H9 (cell line): ENCODE data around the gene ATP8B4. TPM values are rescaled to one million over a fixed set of nuclear protein-coding genes. Genes with fewer than 3 reads are reported as not detected.

Source experiments
- DNase-seq: peaks from one replicate; pipeline ENCODE4 v3.0.0-alpha.2; 2017
- H2AFZ ChIP-seq: one replicate; pipeline ENCODE4 v1.6.1; 2013; ENCODE audit warnings: mild to moderate bottlenecking, low read length, control low read depth, moderate library complexity
- H2AK5ac ChIP-seq: 2 replicates; pipeline ENCODE4 v1.6.1; 2013; ENCODE audit warnings: low read length, control low read depth, mixed read lengths; ENCODE audit not compliant: insufficient read length
- H2BK120ac ChIP-seq: one replicate; pipeline ENCODE4 v1.6.1; 2013; ENCODE audit warnings: low read depth, mild to moderate bottlenecking, low read length, control low read depth, inconsistent platforms; ENCODE audit not compliant: poor library complexity, severe bottlenecking
- H2BK12ac ChIP-seq: 2 replicates; pipeline ENCODE4 v1.6.1; 2013; ENCODE audit warnings: low read length, control low read depth, mixed read lengths, low read depth; ENCODE audit not compliant: insufficient read length
- H2BK15ac ChIP-seq: 2 replicates; pipeline ENCODE4 v1.6.1; 2013; ENCODE audit warnings: low read depth, low read length, control low read depth
- H2BK20ac ChIP-seq: one replicate; pipeline ENCODE4 v1.6.1; 2013; ENCODE audit warnings: low read depth, mild to moderate bottlenecking, low read length, control low read depth, inconsistent platforms; ENCODE audit not compliant: poor library complexity, severe bottlenecking
- H2BK5ac ChIP-seq: 2 replicates; pipeline ENCODE4 v1.6.1; 2013; ENCODE audit warnings: low read length, control low read depth, mixed read lengths; ENCODE audit not compliant: insufficient read length
- H3K14ac ChIP-seq: 2 replicates; pipeline ENCODE4 v1.6.1; 2013; ENCODE audit warnings: low read length, control low read depth; ENCODE audit not compliant: insufficient read depth
- H3K18ac ChIP-seq: 2 replicates; pipeline ENCODE4 v1.6.1; 2013; ENCODE audit warnings: low read depth, mild to moderate bottlenecking, mixed read lengths, low read length, control low read depth; ENCODE audit not compliant: insufficient read length
- H3K23ac ChIP-seq: 2 replicates; pipeline ENCODE4 v1.6.1; 2013; ENCODE audit warnings: low read length, control low read depth, mixed read lengths, low read depth; ENCODE audit not compliant: insufficient read length
- H3K23me2 ChIP-seq: 2 replicates; pipeline ENCODE4 v1.6.1; 2013; ENCODE audit warnings: low read depth, mild to moderate bottlenecking, mixed read lengths, low read length, control low read depth; ENCODE audit not compliant: insufficient read length, poor library complexity, severe bottlenecking
- H3K27ac ChIP-seq: 2 replicates; pipeline ENCODE4 v1.5.1; 2013; ENCODE audit warnings: low read length, control low read depth, mixed read lengths, low read depth; ENCODE audit not compliant: insufficient read length
- H3K27me3 ChIP-seq: 2 replicates; pipeline ENCODE4 v1.6.1; 2013; ENCODE audit warnings: low read length, control low read depth, inconsistent platforms; ENCODE audit not compliant: insufficient read depth
- H3K4ac ChIP-seq: 2 replicates; pipeline ENCODE4 v1.6.1; 2013; ENCODE audit warnings: low read depth, mild to moderate bottlenecking, control low read depth, inconsistent platforms, low read length, moderate library complexity
- H3K4me1 ChIP-seq: 2 replicates; pipeline ENCODE4 v1.6.1; 2013; ENCODE audit warnings: low read length, control low read depth, inconsistent platforms; ENCODE audit not compliant: insufficient read depth
- H3K4me2 ChIP-seq: 2 replicates; pipeline ENCODE4 v1.6.1; 2013; ENCODE audit warnings: low read length, control low read depth, mixed read lengths; ENCODE audit not compliant: insufficient read length, insufficient read depth
- H3K56ac ChIP-seq: 2 replicates; pipeline ENCODE4 v1.6.1; 2013; ENCODE audit warnings: low read depth, mild to moderate bottlenecking, mixed read lengths, low read length, control low read depth; ENCODE audit not compliant: insufficient read length
- H3K79me1 ChIP-seq: 2 replicates; pipeline ENCODE4 v1.6.1; 2013; ENCODE audit warnings: low read depth, mild to moderate bottlenecking, moderate library complexity, low read length, control low read depth, inconsistent platforms; ENCODE audit not compliant: insufficient read depth, poor library complexity, severe bottlenecking
- H3K79me2 ChIP-seq: 2 replicates; pipeline ENCODE4 v1.6.1; 2013; ENCODE audit warnings: low read length, control low read depth, inconsistent platforms; ENCODE audit not compliant: insufficient read depth
- H3K9ac ChIP-seq: 2 replicates; pipeline ENCODE4 v1.6.1; 2013; ENCODE audit warnings: low read length, control low read depth, mixed read lengths; ENCODE audit not compliant: insufficient read length; ENCODE audit errors: extremely low read depth
- H3K9me3 ChIP-seq: one replicate; pipeline ENCODE4 v1.6.1; 2013; ENCODE audit warnings: low read depth, low read length, inconsistent platforms; ENCODE audit not compliant: control insufficient read depth
- H3T11ph ChIP-seq: one replicate; pipeline ENCODE4 v1.6.1; 2013; ENCODE audit warnings: mild to moderate bottlenecking, low read length, control low read depth, inconsistent platforms
- H4K20me1 ChIP-seq: one replicate; pipeline ENCODE4 v1.6.1; 2013; ENCODE audit not compliant: control insufficient read depth, insufficient read length, insufficient read depth
- H4K5ac ChIP-seq: 2 replicates; pipeline ENCODE4 v1.6.1; 2013; ENCODE audit warnings: low read depth, mild to moderate bottlenecking, mixed read lengths, low read length, control low read depth; ENCODE audit not compliant: insufficient read length
- H4K8ac ChIP-seq: replicated peaks from 2 replicates; pipeline ENCODE4 v1.6.1; 2013; ENCODE audit warnings: low read length, control low read depth, mixed read lengths, low read depth; ENCODE audit not compliant: insufficient read length
- H4K91ac ChIP-seq: 2 replicates; pipeline ENCODE4 v1.6.1; 2013; ENCODE audit warnings: low read depth, mild to moderate bottlenecking, moderate library complexity, mixed read lengths, low read length, control low read depth; ENCODE audit not compliant: insufficient read length
- H3K27ac Mint-ChIP-seq, 3 experiments: 2 replicates in 2 of 3; 3 replicates in 1 of 3; pipeline ENCODE4 v1.8.0; 2020 to 2021; ENCODE audit warnings: mixed read lengths in 3 of 3, mild to moderate bottlenecking in 1 of 3, moderate library complexity in 1 of 3
- H3K27me3 Mint-ChIP-seq: 2 replicates; pipeline ENCODE4 v1.8.0; 2021; ENCODE audit warnings: low read depth, mild to moderate bottlenecking, moderate library complexity, mixed read lengths
- H3K36me3 Mint-ChIP-seq, 3 experiments: 2 replicates in 2 of 3; 3 replicates in 1 of 3; pipeline ENCODE4 v1.8.0; 2020 to 2021; ENCODE audit warnings: low read depth in 3 of 3, mixed read lengths in 3 of 3; ENCODE audit not compliant: insufficient read depth in 1 of 3
- H3K4me1 Mint-ChIP-seq, 2 experiments: 2 replicates each; pipeline ENCODE4 v1.8.0; 2020; ENCODE audit warnings: mixed read lengths in 2 of 2
- H3K4me3 Mint-ChIP-seq, 2 experiments: 2 replicates in 1 of 2; 3 replicates in 1 of 2; pipeline ENCODE4 v1.8.0; 2020 to 2021; ENCODE audit warnings: mild to moderate bottlenecking in 2 of 2, mixed read lengths in 2 of 2, moderate library complexity in 1 of 2
- H3K9me3 Mint-ChIP-seq, 2 experiments: 2 replicates in 1 of 2; 3 replicates in 1 of 2; pipeline ENCODE4 v1.8.0; 2020; ENCODE audit warnings: mild to moderate bottlenecking in 2 of 2, mixed read lengths in 2 of 2, moderate library complexity in 1 of 2
- WGBS: extraction: QIAGEN DNeasy Blood & Tissue Kit; methylation state at CpG from one replicate; pipeline ENCODE4 v1.1.7; 2013; ENCODE audit warnings: missing lambda C conversion rate, low lambda C conversion rate, mixed read lengths; ENCODE audit not compliant: insufficient read length; ENCODE audit errors: extremely low coverage; 5-methylcytosine and 5-hydroxymethylcytosine counted together
- total RNA-seq: library from RNA; stranded (reverse); gene quantifications from 2 replicates; pipeline ENCODE4 v1.2.1, GENCODE V29; 2021
- TF ChIP-seq, protein P1 (sequence below): fragments of 200-600 bp; sonication (generic); conservative IDR thresholded peaks from 3 replicates; pipeline ENCODE4 v1.8.0; 2021; ENCODE audit warnings: antibody characterized with exemption, mild to moderate bottlenecking

The ATP8B4 gene
- total RNA-seq, 1 experiment from 2014 or later: 0.52 TPM

DNA sequence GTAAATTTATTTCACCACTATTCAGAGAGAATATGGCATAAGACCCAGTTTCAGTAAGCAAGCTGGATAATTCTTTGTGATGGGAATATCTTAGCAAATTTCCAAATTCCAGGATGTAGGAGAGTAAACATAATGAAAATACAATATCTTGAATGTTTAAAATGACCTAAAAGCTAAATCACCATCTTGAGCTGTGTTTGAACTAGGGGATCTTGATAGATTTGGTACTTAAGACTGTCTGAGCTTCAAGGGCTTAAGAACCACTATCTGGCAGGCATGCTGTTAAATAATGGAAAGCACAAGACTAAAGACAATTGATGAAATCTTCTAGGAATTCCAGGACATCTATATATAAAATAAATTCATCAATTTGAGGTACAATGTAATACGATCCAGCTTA, 217.7 kb downstream of the ATP8B4 start:
- peaks cover 21 to 23% of the 10 kb centered on the region in 2 experiments for H3K4me1 Mint-ChIP-seq

More for the DNA sequence above, 217.7 kb downstream of the ATP8B4 start:
- no peak overlapping the region for H3K9ac ChIP-seq
- H2BK120ac ChIP-seq: no peak overlapping the region
- no peak overlapping the region for H3K4me2 ChIP-seq
- no peaks in the 10 kb centered on the region for H3K27me3 ChIP-seq
- H4K5ac ChIP-seq: no peak overlapping the region
- H3K18ac ChIP-seq: no peak overlapping the region
- no peak overlapping the region for H2AFZ ChIP-seq
- Mint-ChIP-seq H3K4me3 (no peak overlapping the region), H3K27ac (no peak overlapping the region), H3K36me3 (no peaks in the 10 kb centered on the region), H3K9me3 (no peaks in the 10 kb centered on the region), H3K27me3 (no peaks in the 10 kb centered on the region)
- H3K9me3 ChIP-seq: no peaks in the 10 kb centered on the region
- H3K4ac ChIP-seq: no peak overlapping the region
- DNase-seq: no peak
- no peak overlapping the region for H3K14ac ChIP-seq
- H3K4me1 ChIP-seq: no peaks in the 10 kb centered on the region
- H3K23ac ChIP-seq: no peak overlapping the region
- no peak overlapping the region for H3K27ac ChIP-seq
- H3K79me2 ChIP-seq: no peaks in the 10 kb centered on the region
- H2BK15ac ChIP-seq: no peak overlapping the region
- no peak overlapping the region for H2BK12ac ChIP-seq
- H3T11ph ChIP-seq: no peak overlapping the region
- H3K79me1 ChIP-seq: no peaks in the 10 kb centered on the region
- no peak overlapping the region for H4K8ac ChIP-seq
- no peaks in the 10 kb centered on the region for H4K20me1 ChIP-seq
- no peak overlapping the region for H4K91ac ChIP-seq
- TF ChIP-seq, protein P1, sequence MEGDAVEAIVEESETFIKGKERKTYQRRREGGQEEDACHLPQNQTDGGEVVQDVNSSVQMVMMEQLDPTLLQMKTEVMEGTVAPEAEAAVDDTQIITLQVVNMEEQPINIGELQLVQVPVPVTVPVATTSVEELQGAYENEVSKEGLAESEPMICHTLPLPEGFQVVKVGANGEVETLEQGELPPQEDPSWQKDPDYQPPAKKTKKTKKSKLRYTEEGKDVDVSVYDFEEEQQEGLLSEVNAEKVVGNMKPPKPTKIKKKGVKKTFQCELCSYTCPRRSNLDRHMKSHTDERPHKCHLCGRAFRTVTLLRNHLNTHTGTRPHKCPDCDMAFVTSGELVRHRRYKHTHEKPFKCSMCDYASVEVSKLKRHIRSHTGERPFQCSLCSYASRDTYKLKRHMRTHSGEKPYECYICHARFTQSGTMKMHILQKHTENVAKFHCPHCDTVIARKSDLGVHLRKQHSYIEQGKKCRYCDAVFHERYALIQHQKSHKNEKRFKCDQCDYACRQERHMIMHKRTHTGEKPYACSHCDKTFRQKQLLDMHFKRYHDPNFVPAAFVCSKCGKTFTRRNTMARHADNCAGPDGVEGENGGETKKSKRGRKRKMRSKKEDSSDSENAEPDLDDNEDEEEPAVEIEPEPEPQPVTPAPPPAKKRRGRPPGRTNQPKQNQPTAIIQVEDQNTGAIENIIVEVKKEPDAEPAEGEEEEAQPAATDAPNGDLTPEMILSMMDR: no peak
- H2AK5ac ChIP-seq: no peak overlapping the region
- H2BK20ac ChIP-seq: no peak overlapping the region
- WGBS: no CpG with 5 or more reads among the region's 1 CpG
- H2BK5ac ChIP-seq: no peak overlapping the region
- H3K23me2 ChIP-seq: no peaks in the 10 kb centered on the region
- no peak overlapping the region for H3K56ac ChIP-seq
